NCI-H524 treated with DMSO at 0.1 percent for 48 hours (cell line): ENCODE results near the gene ACR.
A peak's percentile ranks its signal among the peaks of the same experiment; 100 is the strongest.
"Not testable (repeated sequence)": the region's sequence is repeated elsewhere in the genome, so short reads cannot be mapped to it uniquely, and the experiment has no call there.

Source experiments
- DNase-seq: peaks from one replicate; lab custom pipeline; 2025; lab: John Stamatoyannopoulos, UW

ACR gene

DNA sequence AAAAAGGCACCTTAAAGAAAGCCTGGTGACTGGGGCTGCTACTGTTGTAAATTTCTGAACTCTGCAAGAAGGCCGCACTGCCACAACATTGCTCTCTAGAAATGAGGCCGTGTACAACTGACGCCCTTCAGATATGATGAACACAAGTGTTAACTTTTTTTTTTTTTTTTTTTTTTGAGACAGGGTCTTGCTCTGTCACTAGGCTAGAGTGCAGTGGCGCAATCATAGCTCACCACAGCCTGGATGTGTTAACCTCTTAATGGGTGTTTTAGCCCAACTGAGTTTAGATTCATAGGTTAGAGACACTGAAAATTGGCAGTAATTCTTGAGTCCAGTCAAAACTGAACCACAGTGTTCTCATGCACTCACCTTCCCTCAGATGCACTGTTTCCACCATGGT, 42.2 kb downstream of the ACR start:
- DNase-seq: not testable (repeated sequence)

DNA sequence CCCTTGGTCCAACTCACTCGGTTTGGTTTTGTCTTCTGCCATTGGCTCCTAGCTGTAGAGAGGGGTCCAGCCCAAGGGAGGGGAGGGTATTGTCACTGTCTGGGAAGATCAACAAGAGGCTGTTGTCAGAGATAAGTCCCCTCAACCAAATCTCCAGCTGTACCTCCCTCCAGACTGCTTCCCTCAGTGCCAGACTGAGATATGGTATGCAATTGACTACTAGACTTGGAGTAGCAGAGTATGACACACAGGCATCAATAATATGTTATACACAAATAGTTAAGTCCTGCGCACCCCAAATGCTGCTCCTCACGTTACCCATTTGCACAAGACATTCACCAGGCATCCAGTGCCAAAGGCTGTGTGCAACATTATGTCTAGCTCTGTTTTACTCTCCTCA, 44.2 kb downstream of the ACR start:
- not testable (repeated sequence) for DNase-seq

DNA sequence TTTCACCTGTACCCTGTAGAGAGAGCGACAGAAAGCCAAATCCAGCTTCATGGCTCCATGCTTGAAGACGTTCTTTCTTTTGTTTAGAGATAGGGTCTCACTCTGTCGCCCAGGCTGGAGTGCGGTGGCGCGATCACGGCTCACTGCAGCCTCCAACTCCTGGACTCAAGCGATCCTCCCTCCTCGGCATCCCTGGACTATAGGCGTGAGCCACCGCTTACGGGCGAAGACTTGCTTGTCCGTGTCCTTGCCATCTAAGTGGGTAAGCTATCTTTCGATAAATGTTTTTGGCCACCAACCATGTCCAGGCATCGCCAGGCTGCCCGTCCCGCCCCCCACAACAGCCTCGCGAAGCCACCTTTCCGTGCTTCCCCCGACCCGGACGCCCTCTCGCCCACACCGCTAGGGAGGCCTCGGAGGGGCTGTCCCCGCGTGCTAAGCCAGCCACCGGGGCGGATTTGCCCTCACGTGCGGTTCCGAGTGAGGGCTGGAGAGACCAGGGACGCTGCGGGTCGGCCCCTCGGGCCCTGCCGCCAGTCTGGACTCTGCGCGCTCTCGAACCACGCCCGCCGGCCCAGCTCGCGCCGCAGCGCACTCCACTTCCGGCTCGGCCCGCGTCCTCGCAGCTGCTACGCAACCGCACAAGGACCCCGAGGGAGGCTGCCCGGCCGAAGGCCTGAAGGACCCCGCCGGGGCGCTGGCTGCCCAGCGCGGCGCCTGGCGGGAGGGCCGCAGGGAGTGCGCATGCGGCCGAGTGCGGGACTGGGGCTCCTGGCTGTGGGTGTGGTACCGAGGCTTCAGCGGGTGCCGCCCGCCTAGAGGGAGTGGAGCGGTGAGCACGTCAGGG, 45.3 kb downstream of the ACR start, which contains the start of gene RABL2B:
Gene RABL2B, minus strand, starts transcription at position 604 of the 847 bp plus-strand sequence. CDS start 1,342 bp downstream, outside the sequence.
- peak; percentile 3 for DNase-seq

DNA sequence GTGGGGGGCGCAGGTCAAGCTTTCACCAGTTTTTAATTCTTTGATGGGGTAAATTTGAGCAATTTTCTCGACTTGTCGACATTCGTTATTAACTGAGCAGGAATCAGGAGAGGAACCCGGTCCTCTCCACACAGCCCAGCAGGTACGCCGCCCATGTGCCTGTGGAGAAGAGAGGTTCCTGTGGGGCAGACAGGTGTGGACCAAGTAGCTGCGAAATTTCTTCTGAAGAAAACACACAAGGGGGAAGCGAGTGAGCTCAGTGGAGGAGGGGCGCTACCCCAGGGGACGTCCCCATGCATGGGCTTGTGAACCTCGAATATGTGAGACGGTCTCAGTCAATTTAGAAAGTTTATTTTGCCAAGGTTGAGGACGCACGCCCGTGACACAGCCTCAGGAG, 45.9 kb downstream of the ACR start:
- not testable (repeated sequence) for DNase-seq

DNA sequence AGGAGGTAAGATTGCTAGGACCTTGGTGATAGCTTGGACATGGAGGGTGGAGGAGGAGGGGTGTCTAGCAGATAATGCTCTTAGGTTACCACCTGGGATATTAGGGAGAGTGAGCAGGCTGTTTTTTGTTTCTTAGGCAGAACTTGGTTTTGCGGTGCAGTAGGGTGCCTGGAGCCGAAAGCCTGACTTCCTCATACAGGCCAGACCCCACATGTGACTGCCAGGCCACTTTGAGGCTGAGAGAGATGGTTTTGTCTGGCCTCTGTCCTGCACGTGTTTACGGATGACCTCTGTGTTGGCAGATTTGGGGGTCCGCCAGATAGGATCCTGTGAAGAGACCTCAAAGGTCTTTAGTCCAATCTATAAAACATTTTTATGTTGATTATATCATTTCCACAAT, 47.3 kb downstream of the ACR start:
- not testable (repeated sequence) for DNase-seq

DNA sequence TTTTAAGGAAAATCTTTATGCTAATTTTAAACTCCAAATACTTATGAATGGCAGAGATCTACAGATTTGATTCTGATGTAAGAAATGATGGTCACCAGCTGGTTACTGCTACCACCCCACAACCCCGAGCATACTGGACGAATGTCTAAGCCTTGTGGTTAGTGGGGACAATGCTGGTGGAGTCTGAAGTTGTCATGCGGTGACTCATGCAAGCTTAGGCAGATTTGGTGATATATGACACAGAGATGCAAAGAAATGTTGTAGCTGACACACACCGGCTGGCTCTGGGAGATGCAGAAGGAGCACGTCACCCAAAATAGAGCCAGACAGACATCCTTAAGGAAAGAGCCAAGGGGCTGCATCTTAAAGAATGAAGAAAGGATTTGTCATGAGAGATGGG, 48.9 kb downstream of the ACR start:
- DNase-seq: not testable (repeated sequence)
